ENCODE measurements around the gene RUSC2. TPM values are rescaled to one million over a fixed set of nuclear protein-coding genes. Genes with fewer than 3 reads are reported as not detected.

The RUSC2 gene
- total and polyA plus RNA-seq, 12 donors = 22.1 to 34.9 (median 28.2) TPM

- H3K9me3 ChIP-seq = no peaks in the 10 kb centered on the region
- intact Hi-C loops (cut with DNase I) = loop anchor here in 5 of 10 donors (2.0 to 10.0 kb wide), 4 partner anchors 73 to 497 kb away; partner anchors contain the start of genes DNAJB5 (in 2 of the 5) and ATOSB (in 1 of the 5)
- 83% methylated on average over 4 of the region's 4 CpGs for WGBS, 2 donors
- DNase-seq (peak in 1 of 2 donors; percentile 51), ATAC-seq (peak in 4 of 8 donors; percentile 57 to 65 (median 60))
- TF ChIP-seq CTCF (IDR thresholded peaks at IDR 0.05) = peak; percentile 26 to 72 (median 67)
- H3K4me3 ChIP-seq = no peak overlapping the region
- H3K27me3 ChIP-seq = no peaks in the 10 kb centered on the region
- H3K4me1 ChIP-seq = peaks cover 0 to 6% (median 0%) of the 10 kb centered on the region in 9 donors
- H3K27ac ChIP-seq = no peak overlapping the region
- H3K36me3 ChIP-seq = no peaks in the 10 kb centered on the region
Measured at GRCh38 chr9:35481347-35481975, 8.4 kb upstream of the RUSC2 start.

GRCh38 chr9:35482071-35482470, 7.8 kb upstream of the RUSC2 start:
- intact Hi-C loops (cut with DNase I) = loop anchor here in 3 of 10 donors (2.0 to 10.0 kb wide), 4 partner anchors 71 to 497 kb away; partner anchors contain the start of genes DNAJB5 (in 2 of the 3) and ATOSB (in 1 of the 3)
- DNase-seq (no peak), ATAC-seq (no peak)
- no peaks in the 10 kb centered on the region for H3K9me3 ChIP-seq
- no peaks in the 10 kb centered on the region for H3K27me3 ChIP-seq
- no peak overlapping the region for H3K27ac ChIP-seq
- H3K36me3 ChIP-seq = no peaks in the 10 kb centered on the region
- H3K4me1 ChIP-seq = peaks cover 0 to 4% (median 0%) of the 10 kb centered on the region in 9 donors
- 43 to 76% methylated on average over 3 of the region's 3 CpGs for WGBS, 2 donors
- no peak overlapping the region for H3K4me3 ChIP-seq
- no peak for TF ChIP-seq CTCF (IDR thresholded peaks at IDR 0.05)

GRCh38 chr9:35484406-35484805, 5.5 kb upstream of the RUSC2 start:
- H3K9me3 ChIP-seq = no peaks in the 10 kb centered on the region
- H3K36me3 ChIP-seq = no peaks in the 10 kb centered on the region
- H3K27ac ChIP-seq = no peak overlapping the region
- WGBS, 2 donors = 85 to 92% methylated on average over 3 of the region's 3 CpGs
- TF ChIP-seq CTCF (IDR thresholded peaks at IDR 0.05) = no peak
- no peaks in the 10 kb centered on the region for H3K27me3 ChIP-seq
- H3K4me3 ChIP-seq = no peak overlapping the region
- DNase-seq (no peak), ATAC-seq (no peak)
- H3K4me1 ChIP-seq = peaks cover 0 to 21% (median 13%) of the 10 kb centered on the region in 9 donors
- intact Hi-C loops (cut with DNase I) = loop anchor here in 3 of 10 donors (5.0 to 10.0 kb wide), 3 partner anchors 73 to 500 kb away; partner anchors contain the start of genes DNAJB5 (in 2 of the 3) and ATOSB (in 1 of the 3)

GRCh38 chr9:35487081-35487480, 2.8 kb upstream of the RUSC2 start:
- 91 to 93% methylated on average over 2 of the region's 2 CpGs for WGBS, 2 donors
- Histone ChIP-seq H3K4me3 (no peak overlapping the region), H3K4me1 (peaks cover 0 to 37% (median 27%) of the 10 kb centered on the region in 9 donors), H3K27me3 (no peaks in the 10 kb centered on the region), H3K9me3 (no peaks in the 10 kb centered on the region), H3K27ac (peak overlapping the region in 1 of 10 donors; percentile 97), H3K36me3 (no peaks in the 10 kb centered on the region)
- intact Hi-C loops (cut with DNase I) = loop anchor here in 5 of 10 donors (2.0 to 10.0 kb wide), 6 partner anchors 68 to 502 kb away; partner anchors contain the start of genes DNAJB5 (in 2 of the 5) and ATOSB (in 1 of the 5)
- DNase-seq (no peak), ATAC-seq (no peak)
- no peak for TF ChIP-seq CTCF (IDR thresholded peaks at IDR 0.05)

Data from heart right ventricle (tissue), 16 donors.